GM21723 (cell line): Measurements from ENCODE around the gene BRINP2.

Experiments
- ATAC-seq: cut with Tn5 transposase; IDR thresholded peaks from one replicate; pipeline ENCODE4 v1.9.1; 2021; ENCODE audit warnings: mild to moderate bottlenecking, moderate library complexity; ENCODE audit not compliant: unreplicated experiment

The BRINP2 gene

GRCh38 chr1:177219554-177220458 lies 49.0 kb downstream of the BRINP2 start:
- no peak for ATAC-seq

- no peak for ATAC-seq
These were observed 52.6 kb downstream of the BRINP2 start for GRCh38 chr1:177223359-177223758.

- no peak for ATAC-seq
These were observed 57.4 kb downstream of the BRINP2 start for GRCh38 chr1:177227978-177228692.

- no peak for ATAC-seq
These were observed 57.9 kb downstream of the BRINP2 start for GRCh38 chr1:177228693-177229065.

GRCh38 chr1:177229781-177230180 lies 59.0 kb downstream of the BRINP2 start:
- ATAC-seq, result no peak

GRCh38 chr1:177230228-177231016 lies 59.7 kb downstream of the BRINP2 start:
- ATAC-seq, result no peak

- ATAC-seq, result no peak
These were observed 64.6 kb downstream of the BRINP2 start for GRCh38 chr1:177235350-177235749.

- no peak for ATAC-seq
These were observed 66.2 kb downstream of the BRINP2 start for GRCh38 chr1:177236962-177237361.

- no peak for ATAC-seq
These were observed 68.2 kb downstream of the BRINP2 start for GRCh38 chr1:177238967-177239366.

- ATAC-seq, result no peak
These were observed 69.0 kb downstream of the BRINP2 start for GRCh38 chr1:177239792-177240191.

GRCh38 chr1:177243773-177244172 lies 73.0 kb downstream of the BRINP2 start:
- no peak for ATAC-seq

GRCh38 chr1:177246710-177247580 lies 76.2 kb downstream of the BRINP2 start:
- ATAC-seq, result no peak

- no peak for ATAC-seq
These were observed 76.9 kb downstream of the BRINP2 start for GRCh38 chr1:177247623-177248176.

- no peak for ATAC-seq
These were observed 77.5 kb downstream of the BRINP2 start for GRCh38 chr1:177248258-177248657.

- ATAC-seq, result no peak
These were observed 78.5 kb downstream of the BRINP2 start for GRCh38 chr1:177249231-177249630.

GRCh38 chr1:177252877-177253276 lies 82.1 kb downstream of the BRINP2 start:
- no peak for ATAC-seq

GRCh38 chr1:177255411-177255810 lies 84.7 kb downstream of the BRINP2 start:
- no peak for ATAC-seq

GRCh38 chr1:177256153-177257075 lies 85.7 kb downstream of the BRINP2 start:
- no peak for ATAC-seq

- no peak for ATAC-seq
These were observed 86.4 kb downstream of the BRINP2 start for GRCh38 chr1:177257128-177257527.
